HG02981 (cell line): ENCODE data around the gene ST8SIA4.

Experiments
- ATAC-seq: cut with Tn5 transposase; IDR thresholded peaks from one replicate; pipeline ENCODE4 v1.9.1; 2021; ENCODE audit warnings: mild to moderate bottlenecking, moderate library complexity; ENCODE audit not compliant: unreplicated experiment

The ST8SIA4 gene

GRCh38 chr5:100872408-100873190, 30.5 kb downstream of the ST8SIA4 start:
- no peak for ATAC-seq

- no peak for ATAC-seq
These were observed 36.0 kb downstream of the ST8SIA4 start for GRCh38 chr5:100867039-100867562.

GRCh38 chr5:100864931-100865330, 38.2 kb downstream of the ST8SIA4 start:
- ATAC-seq = no peak

GRCh38 chr5:100863739-100864138, 39.3 kb downstream of the ST8SIA4 start:
- ATAC-seq = no peak

GRCh38 chr5:100861148-100861547, 41.9 kb downstream of the ST8SIA4 start:
- no peak for ATAC-seq

- peak; percentile 62 for ATAC-seq
These were observed 42.7 kb downstream of the ST8SIA4 start for GRCh38 chr5:100860407-100860806.

GRCh38 chr5:100858987-100859545, 44.0 kb downstream of the ST8SIA4 start:
- no peak for ATAC-seq

GRCh38 chr5:100856462-100856861, 46.6 kb downstream of the ST8SIA4 start:
- ATAC-seq = no peak

- no peak for ATAC-seq
These were observed 47.1 kb downstream of the ST8SIA4 start for GRCh38 chr5:100855937-100856430.

GRCh38 chr5:100855295-100855694, 47.8 kb downstream of the ST8SIA4 start:
- no peak for ATAC-seq

GRCh38 chr5:100854591-100854990, 48.5 kb downstream of the ST8SIA4 start:
- ATAC-seq = no peak

GRCh38 chr5:100853582-100853981, 49.5 kb downstream of the ST8SIA4 start:
- ATAC-seq = no peak

- ATAC-seq = peak; percentile 97
These were observed 50.1 kb downstream of the ST8SIA4 start for GRCh38 chr5:100852988-100853449.

- ATAC-seq = no peak
These were observed 51.0 kb downstream of the ST8SIA4 start for GRCh38 chr5:100852051-100852450.

GRCh38 chr5:100846772-100847171, 56.3 kb downstream of the ST8SIA4 start:
- no peak for ATAC-seq

- no peak for ATAC-seq
These were observed 61.0 kb downstream of the ST8SIA4 start for GRCh38 chr5:100842080-100842479.

- peak; percentile 38 for ATAC-seq
These were observed 61.6 kb downstream of the ST8SIA4 start for GRCh38 chr5:100841358-100842076.

- peak; percentile 45 for ATAC-seq
These were observed 62.3 kb downstream of the ST8SIA4 start for GRCh38 chr5:100840789-100841188.

- ATAC-seq = peak; percentile 78
These were observed 62.7 kb downstream of the ST8SIA4 start for GRCh38 chr5:100840370-100840769.

GRCh38 chr5:100838048-100838473, 65.0 kb downstream of the ST8SIA4 start:
- ATAC-seq = no peak

- no peak for ATAC-seq
These were observed 68.6 kb downstream of the ST8SIA4 start for GRCh38 chr5:100834519-100834918.
